ENCODE results near the gene ZFYVE28.

The ZFYVE28 gene

DNA sequence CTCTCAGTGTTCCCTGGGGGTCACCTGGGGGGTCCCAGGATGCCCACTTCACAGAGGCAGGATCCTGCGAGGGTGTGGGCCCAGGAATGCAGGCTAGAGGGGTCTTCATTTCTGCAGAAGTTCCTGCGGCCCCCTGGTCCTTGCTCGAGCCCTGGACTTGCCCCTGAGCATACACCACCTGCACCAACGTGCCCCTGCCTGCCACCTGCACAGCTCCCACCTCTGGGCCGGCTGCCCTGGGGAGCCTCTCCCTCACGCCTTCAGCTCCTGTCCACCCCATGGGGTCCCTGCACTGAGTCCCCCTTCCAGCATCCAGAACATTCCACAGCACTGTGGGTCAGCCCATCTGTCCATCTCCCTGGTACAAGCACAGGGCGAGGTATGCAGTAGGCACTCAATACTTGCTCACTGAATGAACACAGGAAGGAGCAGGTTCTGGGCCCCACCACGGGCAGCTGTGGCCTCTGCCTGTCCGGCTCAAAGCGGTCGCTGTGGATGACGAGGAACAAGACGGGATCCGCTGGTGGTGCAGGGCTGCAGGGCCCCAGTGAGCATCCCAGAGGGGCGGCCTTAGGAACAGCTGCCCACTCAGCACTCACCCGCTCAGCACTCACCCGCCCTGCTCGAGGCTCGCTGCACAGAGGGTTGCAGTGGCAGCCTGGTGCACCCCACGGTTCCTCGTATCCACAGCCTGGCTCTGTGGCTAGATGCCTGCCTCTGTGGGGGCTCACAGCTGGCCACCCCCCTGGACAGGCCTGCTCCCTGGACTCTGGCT, 86.1 kb downstream of the ZFYVE28 start:
- Histone ChIP-seq H3K36me3 (ENCODE audit: control insufficient read depth, insufficient read depth, low read length) (no peaks in the 10 kb centered on the region), H3K9me3 (ENCODE audit: control insufficient read depth, insufficient read depth, low read length) (no peaks in the 10 kb centered on the region), H3K27ac (ENCODE audit: low read depth, low read length) (no peak overlapping the region), H3K4me1 (ENCODE audit: control insufficient read depth, insufficient read depth, low read length) (no peaks in the 10 kb centered on the region; the same call in 1 of the 2 replicates), H3K4me3 (ENCODE audit: low read depth, low read length) (no peak overlapping the region), H3K27me3 (ENCODE audit: control insufficient read depth, insufficient read depth, low read length) (no peaks in the 10 kb centered on the region), H3K9ac (ENCODE audit: low read depth, low read length) (no peak overlapping the region)

DNA sequence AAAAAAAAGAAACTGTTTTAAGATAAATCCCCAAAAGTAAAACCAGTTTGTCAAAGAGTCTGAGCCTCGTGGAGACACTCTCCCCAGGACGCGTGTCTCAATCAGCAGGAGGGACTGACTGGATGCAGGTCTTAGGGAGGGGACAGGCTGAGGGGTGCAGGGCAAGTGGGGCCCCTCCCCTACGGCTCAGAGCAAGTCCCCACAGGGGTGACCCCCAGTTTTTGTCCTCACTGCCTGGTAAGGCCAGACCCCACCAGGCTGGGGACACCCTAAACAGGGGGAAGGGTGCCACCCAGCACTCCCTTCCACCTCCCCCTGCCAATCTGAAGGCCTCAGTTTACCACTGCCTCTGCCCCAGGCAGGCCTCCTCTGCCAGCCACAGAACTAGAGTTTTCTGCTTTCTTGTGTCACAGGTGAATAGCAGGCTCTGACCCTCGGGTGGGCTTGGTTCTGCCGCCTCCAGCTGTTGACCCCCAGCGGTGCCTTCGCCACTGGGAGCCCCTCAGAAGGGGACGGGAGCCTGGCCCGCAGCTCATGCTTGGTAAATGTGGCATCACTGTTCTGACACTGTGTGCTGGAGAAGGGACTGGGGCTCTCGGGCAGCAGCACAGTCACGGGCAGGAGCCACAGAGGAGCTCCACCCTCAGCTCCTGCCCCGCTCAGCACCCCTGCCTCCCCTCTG, 86.8 kb downstream of the ZFYVE28 start:
- no peaks in the 10 kb centered on the region for H3K9me3 ChIP-seq (ENCODE audit: control insufficient read depth, insufficient read depth, low read length)
- H3K36me3 ChIP-seq (ENCODE audit: control insufficient read depth, insufficient read depth, low read length), result no peaks in the 10 kb centered on the region
- H3K4me3 ChIP-seq (ENCODE audit: low read depth, low read length), result no peak overlapping the region
- no peaks in the 10 kb centered on the region; the same call in 1 of the 2 replicates for H3K4me1 ChIP-seq (ENCODE audit: control insufficient read depth, insufficient read depth, low read length)
- no peak overlapping the region for H3K27ac ChIP-seq (ENCODE audit: low read depth, low read length)
- no peaks in the 10 kb centered on the region for H3K27me3 ChIP-seq (ENCODE audit: control insufficient read depth, insufficient read depth, low read length)
- H3K9ac ChIP-seq (ENCODE audit: low read depth, low read length), result no peak overlapping the region

DNA sequence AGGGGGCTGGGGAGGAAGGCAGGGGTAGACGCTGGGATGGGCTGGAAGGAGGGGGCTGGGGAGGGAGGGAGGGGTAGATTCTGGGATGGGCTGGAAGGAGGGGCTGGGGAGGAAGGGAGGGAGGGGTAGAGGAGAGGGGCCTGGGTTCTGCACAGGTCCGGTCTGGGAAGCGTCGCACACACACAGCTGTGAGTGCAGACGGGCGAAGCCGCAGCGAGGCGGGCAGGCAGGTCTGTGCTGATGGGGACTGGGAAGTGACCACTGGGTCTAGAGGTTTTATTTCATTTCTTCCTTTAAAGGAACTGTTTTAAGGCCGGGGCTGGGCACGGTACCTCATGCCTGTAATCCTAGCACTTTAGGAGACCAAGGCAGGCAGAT, 87.4 kb downstream of the ZFYVE28 start:
- Histone ChIP-seq H3K27me3 (ENCODE audit: control insufficient read depth, insufficient read depth, low read length) (no peaks in the 10 kb centered on the region), H3K27ac (ENCODE audit: low read depth, low read length) (no peak overlapping the region), H3K36me3 (ENCODE audit: control insufficient read depth, insufficient read depth, low read length) (no peaks in the 10 kb centered on the region), H3K4me1 (ENCODE audit: control insufficient read depth, insufficient read depth, low read length) (no peaks in the 10 kb centered on the region; the same call in 1 of the 2 replicates), H3K9ac (ENCODE audit: low read depth, low read length) (no peak overlapping the region), H3K4me3 (ENCODE audit: low read depth, low read length) (no peak overlapping the region), H3K9me3 (ENCODE audit: control insufficient read depth, insufficient read depth, low read length) (no peaks in the 10 kb centered on the region)

DNA sequence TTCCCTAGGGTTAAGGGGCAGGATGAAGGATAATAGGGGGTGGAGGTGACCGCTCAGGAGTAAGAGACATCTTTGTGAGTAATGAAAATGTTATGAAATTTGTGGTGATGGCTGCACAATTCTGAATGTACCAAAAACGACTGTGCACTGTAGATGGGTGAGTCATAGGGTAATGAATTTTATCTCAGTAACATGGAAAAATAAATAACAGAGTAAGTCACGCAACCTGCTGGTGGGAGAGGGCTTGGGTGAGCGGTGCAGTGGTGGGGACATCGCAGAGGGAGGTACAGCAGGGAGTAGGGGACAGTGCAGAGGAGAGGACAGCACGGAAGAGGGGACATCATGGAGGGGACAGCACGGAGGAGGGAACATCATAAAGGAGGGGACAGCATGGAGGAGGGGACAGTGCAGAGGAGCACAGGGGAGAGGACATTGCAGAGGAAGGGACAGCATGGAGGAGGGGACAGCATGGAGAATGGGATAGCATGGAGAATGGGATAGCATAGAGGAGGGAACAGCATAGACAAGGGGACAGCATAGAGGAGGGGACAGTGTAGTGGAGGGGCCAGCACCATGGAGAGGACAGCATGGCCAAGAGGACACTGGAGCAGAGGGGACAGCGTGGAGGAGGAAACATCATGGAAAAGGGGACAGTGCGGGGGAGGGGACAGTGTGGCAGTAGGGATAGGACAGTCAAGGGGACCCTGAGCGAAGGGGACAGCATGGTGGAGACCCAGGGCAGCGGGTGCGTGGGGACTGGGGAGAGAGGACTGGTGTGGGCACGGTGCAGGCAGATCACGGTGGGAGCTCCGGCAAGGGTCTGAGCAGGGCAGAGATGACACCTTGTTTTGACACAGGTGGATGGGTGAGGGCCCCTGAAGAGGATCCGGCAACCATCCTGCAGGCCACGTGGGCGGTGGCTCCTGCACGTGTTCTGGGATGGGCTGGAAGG, 88.1 kb downstream of the ZFYVE28 start:
- Histone ChIP-seq H3K9ac (ENCODE audit: low read depth, low read length) (no peak overlapping the region), H3K4me3 (ENCODE audit: low read depth, low read length) (no peak overlapping the region)

DNA sequence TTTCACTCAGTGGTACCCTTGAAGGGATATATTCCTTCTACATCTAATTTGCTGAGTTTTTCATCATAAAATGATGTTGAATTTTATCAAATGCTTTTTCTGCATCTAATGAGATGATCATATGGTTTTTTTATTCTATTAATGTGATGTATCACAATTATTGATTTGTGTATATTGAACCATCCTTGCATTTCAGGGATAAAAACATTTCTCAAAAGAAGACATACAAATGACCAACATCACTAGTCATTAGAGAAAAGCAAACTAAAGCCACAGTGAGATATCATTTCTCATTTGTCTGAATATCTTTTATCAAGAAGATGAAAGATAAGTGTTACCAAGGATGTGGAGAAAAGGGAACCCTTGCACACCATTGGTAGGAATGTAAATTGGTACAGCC, 90.9 kb downstream of the ZFYVE28 start:
- Histone ChIP-seq H3K36me3 (ENCODE audit: control insufficient read depth, insufficient read depth, low read length) (no peaks in the 10 kb centered on the region), H3K9ac (ENCODE audit: low read depth, low read length) (no peak overlapping the region)

More for the DNA sequence above, 88.1 kb downstream of the ZFYVE28 start:
- no peaks in the 10 kb centered on the region; the same call in 1 of the 2 replicates for H3K4me1 ChIP-seq (ENCODE audit: control insufficient read depth, insufficient read depth, low read length)
- H3K9me3 ChIP-seq (ENCODE audit: control insufficient read depth, insufficient read depth, low read length), result no peaks in the 10 kb centered on the region
- H3K27ac ChIP-seq (ENCODE audit: low read depth, low read length), result no peak overlapping the region
- H3K27me3 ChIP-seq (ENCODE audit: control insufficient read depth, insufficient read depth, low read length), result no peaks in the 10 kb centered on the region
- no peaks in the 10 kb centered on the region for H3K36me3 ChIP-seq (ENCODE audit: control insufficient read depth, insufficient read depth, low read length)

DNA sequence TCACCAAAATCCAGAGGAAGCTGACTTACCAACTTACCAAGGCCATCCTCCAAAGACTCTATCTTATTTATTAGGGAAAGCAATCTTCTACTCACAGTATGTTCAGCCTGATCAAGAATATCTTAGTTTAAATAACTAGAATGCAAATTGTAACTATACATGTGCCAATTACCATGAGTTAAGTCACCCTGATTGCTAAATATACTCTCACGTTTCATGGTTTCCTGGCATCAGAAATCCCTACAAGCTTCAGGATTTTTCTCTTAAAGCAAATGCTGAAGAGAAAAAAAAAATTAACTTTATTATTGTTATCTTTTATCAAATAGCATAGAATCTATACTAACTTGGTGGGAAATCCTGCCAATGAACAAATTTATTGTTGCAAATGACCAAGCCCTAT, 93.6 kb downstream of the ZFYVE28 start:
- Histone ChIP-seq H3K9me3 (ENCODE audit: control insufficient read depth, insufficient read depth, low read length) (no peaks in the 10 kb centered on the region), H3K36me3 (ENCODE audit: control insufficient read depth, insufficient read depth, low read length) (no peaks in the 10 kb centered on the region), H3K9ac (ENCODE audit: low read depth, low read length) (no peak overlapping the region), H3K4me3 (ENCODE audit: low read depth, low read length) (no peak overlapping the region), H3K27me3 (ENCODE audit: control insufficient read depth, insufficient read depth, low read length) (no peaks in the 10 kb centered on the region), H3K27ac (ENCODE audit: low read depth, low read length) (no peak overlapping the region), H3K4me1 (ENCODE audit: control insufficient read depth, insufficient read depth, low read length) (no peaks in the 10 kb centered on the region)

More for the DNA sequence above, 90.9 kb downstream of the ZFYVE28 start:
- no peak overlapping the region for H3K4me3 ChIP-seq (ENCODE audit: low read depth, low read length)
- H3K9me3 ChIP-seq (ENCODE audit: control insufficient read depth, insufficient read depth, low read length), result no peaks in the 10 kb centered on the region
- H3K27me3 ChIP-seq (ENCODE audit: control insufficient read depth, insufficient read depth, low read length), result no peaks in the 10 kb centered on the region
- no peak overlapping the region for H3K27ac ChIP-seq (ENCODE audit: low read depth, low read length)
- no peaks in the 10 kb centered on the region for H3K4me1 ChIP-seq (ENCODE audit: control insufficient read depth, insufficient read depth, low read length)

DNA sequence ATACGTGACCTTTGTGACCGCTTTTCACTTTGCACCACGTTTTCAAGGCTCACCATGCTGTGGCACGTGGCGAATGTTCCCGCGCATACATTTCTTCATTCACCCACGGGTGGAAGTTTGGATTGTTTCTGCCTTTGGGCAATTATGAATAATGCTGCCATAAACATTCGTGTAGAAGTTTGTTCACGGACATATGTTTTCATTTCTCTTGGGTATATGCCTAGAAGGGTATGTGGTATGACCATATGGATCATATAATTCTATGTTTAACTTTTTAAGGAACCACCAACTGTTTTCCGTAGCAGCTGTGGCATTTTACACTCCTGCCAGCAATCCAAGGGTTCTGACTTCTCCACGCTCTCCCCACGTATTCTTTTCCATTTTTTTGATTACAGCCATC, 95.6 kb downstream of the ZFYVE28 start:
- no peak overlapping the region for H3K27ac ChIP-seq (ENCODE audit: low read depth, low read length)
- H3K27me3 ChIP-seq (ENCODE audit: control insufficient read depth, insufficient read depth, low read length), result no peaks in the 10 kb centered on the region
- H3K4me1 ChIP-seq (ENCODE audit: control insufficient read depth, insufficient read depth, low read length), result no peaks in the 10 kb centered on the region
- no peak overlapping the region for H3K4me3 ChIP-seq (ENCODE audit: low read depth, low read length)
- no peaks in the 10 kb centered on the region for H3K9me3 ChIP-seq (ENCODE audit: control insufficient read depth, insufficient read depth, low read length)
- no peaks in the 10 kb centered on the region for H3K36me3 ChIP-seq (ENCODE audit: control insufficient read depth, insufficient read depth, low read length)
- H3K9ac ChIP-seq (ENCODE audit: low read depth, low read length), result no peak overlapping the region

DNA sequence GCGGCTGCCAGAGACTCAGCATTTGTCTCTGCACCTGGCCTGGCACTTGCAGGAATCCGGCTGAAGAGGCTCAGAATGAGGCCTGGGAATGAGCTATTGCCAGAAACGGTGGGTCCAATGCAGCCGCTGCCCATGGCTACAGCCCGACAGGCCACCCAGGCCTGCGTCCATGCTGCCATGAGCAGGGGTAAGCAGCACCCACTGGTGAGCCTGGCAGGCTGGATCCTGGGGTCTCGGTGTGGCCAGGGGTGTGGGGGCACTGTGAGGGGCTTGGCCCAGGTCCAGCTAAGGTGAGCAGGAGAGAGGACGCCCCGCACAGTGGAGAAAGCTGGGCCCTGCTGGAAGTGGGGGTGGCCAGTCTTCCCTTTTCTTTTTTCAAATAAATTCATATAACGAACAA, 96.2 kb downstream of the ZFYVE28 start:
- Histone ChIP-seq H3K9ac (ENCODE audit: low read depth, low read length) (no peak overlapping the region), H3K4me1 (ENCODE audit: control insufficient read depth, insufficient read depth, low read length) (no peaks in the 10 kb centered on the region), H3K27ac (ENCODE audit: low read depth, low read length) (no peak overlapping the region), H3K4me3 (ENCODE audit: low read depth, low read length) (no peak overlapping the region), H3K9me3 (ENCODE audit: control insufficient read depth, insufficient read depth, low read length) (no peaks in the 10 kb centered on the region), H3K27me3 (ENCODE audit: control insufficient read depth, insufficient read depth, low read length) (no peaks in the 10 kb centered on the region), H3K36me3 (ENCODE audit: control insufficient read depth, insufficient read depth, low read length) (no peaks in the 10 kb centered on the region)

DNA sequence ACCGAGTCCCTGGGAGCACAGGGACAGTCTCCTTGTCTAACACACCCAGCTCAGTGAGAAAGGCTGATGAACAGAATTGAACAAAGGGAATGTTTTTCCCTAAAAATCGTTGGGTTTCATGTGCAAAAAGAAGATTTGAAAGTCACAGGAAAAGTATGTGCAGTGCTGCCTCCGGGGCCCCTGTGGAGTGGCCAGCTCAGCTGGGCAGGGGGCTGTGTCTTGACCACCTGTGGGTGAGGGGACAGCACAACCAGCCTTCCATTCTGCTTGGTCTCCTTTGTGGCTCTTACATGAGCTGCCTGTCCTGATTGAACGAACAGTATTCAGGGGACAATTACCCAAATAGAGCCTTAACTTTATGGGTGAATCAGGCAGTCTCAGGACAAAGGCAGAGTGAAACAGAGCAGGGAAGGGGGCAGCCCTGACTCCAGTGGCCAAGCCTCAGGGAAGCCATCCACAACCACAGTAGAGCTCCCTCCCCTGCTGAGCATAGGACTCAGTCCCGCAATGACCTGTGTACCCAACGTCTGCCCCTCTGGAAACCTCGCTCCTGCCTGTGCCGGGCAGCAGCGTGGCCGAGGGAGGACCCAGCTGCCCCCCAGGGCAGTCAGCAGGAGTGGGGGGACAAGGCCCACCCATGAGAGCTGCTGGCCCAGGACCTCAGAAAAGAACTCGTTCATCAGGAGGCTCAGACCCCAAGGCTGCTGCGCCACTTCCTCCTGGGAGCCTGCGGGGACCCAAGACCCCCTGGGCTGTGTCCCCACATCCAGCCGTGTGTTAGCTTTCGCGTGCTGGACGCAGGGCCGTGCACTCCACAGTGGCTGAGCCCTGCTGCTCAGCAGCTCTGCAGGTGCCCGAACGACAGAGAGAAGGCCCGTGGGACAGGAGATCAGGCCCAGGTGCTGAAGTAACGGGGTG, 96.9 kb downstream of the ZFYVE28 start:
- Histone ChIP-seq H3K27ac (ENCODE audit: low read depth, low read length) (no peak overlapping the region), H3K27me3 (ENCODE audit: control insufficient read depth, insufficient read depth, low read length) (no peaks in the 10 kb centered on the region), H3K9me3 (ENCODE audit: control insufficient read depth, insufficient read depth, low read length) (no peaks in the 10 kb centered on the region), H3K36me3 (ENCODE audit: control insufficient read depth, insufficient read depth, low read length) (no peaks in the 10 kb centered on the region), H3K4me1 (ENCODE audit: control insufficient read depth, insufficient read depth, low read length) (no peaks in the 10 kb centered on the region), H3K9ac (ENCODE audit: low read depth, low read length) (no peak overlapping the region), H3K4me3 (ENCODE audit: low read depth, low read length) (no peak overlapping the region)

DNA sequence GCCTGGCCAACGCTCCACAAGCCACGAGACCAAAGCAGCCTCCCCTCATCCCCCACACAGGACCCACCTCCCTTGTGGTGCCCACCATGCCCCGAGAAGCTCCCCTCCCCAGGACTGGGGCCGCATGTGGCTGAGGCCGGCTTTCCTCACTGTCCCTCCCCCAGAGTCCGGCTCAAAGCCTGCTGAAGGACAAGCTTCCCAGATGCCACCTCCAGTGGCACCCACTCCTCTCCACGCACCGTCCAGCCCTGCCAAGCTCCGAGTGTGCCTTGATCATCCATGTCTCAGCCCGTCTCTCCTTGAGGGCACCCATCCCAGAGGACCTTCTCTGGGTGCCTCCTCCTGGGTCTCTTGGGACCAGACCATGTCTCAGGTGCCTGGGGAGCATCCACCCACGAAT, 97.7 kb downstream of the ZFYVE28 start:
- Histone ChIP-seq H3K27me3 (ENCODE audit: control insufficient read depth, insufficient read depth, low read length) (no peaks in the 10 kb centered on the region), H3K4me1 (ENCODE audit: control insufficient read depth, insufficient read depth, low read length) (no peaks in the 10 kb centered on the region), H3K9ac (ENCODE audit: low read depth, low read length) (no peak overlapping the region), H3K9me3 (ENCODE audit: control insufficient read depth, insufficient read depth, low read length) (no peaks in the 10 kb centered on the region), H3K36me3 (ENCODE audit: control insufficient read depth, insufficient read depth, low read length) (no peaks in the 10 kb centered on the region), H3K4me3 (ENCODE audit: low read depth, low read length) (no peak overlapping the region), H3K27ac (ENCODE audit: low read depth, low read length) (no peak overlapping the region)
